Measurements from ENCODE around the gene FSTL5. TPM values are rescaled to one million over a fixed set of nuclear protein-coding genes. Genes with fewer than 3 reads are reported as not detected.
A peak's percentile ranks its signal among the peaks of the same experiment; 100 is the strongest.
"Not testable (repeated sequence)": the region's sequence is repeated elsewhere in the genome, so short reads cannot be mapped to it uniquely, and the experiment has no call there.

FSTL5 gene
- not detected for total RNA-seq

DNA sequence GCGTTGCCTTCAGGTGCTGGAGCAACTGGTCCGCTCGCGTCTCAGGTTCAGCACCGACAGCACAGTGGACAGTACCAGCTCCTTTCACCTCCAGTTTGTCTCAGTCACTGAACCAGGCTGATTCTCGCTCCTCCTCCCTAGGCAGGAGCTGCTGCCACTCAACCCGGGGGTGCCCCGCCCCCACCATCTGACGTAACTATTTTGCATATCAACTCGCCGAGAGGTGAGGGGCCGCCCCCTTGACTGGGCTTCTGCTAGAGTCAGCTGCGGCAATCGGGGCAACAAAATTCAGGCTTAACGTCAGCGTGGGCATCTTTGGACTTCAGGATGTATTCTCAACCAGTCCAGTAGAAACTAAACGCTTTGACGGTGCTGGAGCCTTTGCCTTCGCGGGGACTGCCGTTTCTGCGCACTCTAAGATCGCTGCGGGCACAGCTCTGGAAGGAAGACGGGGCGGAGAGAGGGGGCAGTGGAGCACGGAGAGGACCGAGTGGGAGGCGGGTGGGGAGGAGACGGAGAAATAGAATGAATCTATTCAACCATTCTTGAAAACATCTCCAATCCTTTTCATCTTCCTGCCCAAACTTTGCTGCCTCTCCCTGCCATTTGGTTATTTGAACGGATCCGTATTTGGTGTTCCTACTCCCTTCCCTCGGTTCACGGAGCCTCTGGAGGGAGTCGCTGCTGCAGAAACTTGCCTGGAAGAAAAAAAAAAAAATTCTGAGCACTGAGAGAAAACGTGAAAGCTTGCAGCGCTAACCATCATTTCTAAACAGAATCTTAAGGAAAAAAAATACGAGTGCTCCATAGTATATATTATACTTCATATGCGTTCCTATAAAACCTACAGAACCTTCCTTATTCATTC is at the start of gene FSTL5:
Gene FSTL5 (minus strand): TSS at position 109 of the 868 bp plus-strand sequence. CDS start 52,604 bp downstream, outside the sequence.
- peaks cover 0 to 9% (median 0%) of the 10 kb centered on the region in 4 donors for H3K27me3 ChIP-seq
- peak within 1 kb of the TSS in 3 of 4 donors; percentile 10 to 54 (median 28) for H3K4me3 ChIP-seq
- intact Hi-C loops (cut with DNase I) = no loop called here
- DNase-seq = no peak
- no peak for TF ChIP-seq CTCF (IDR thresholded peaks at IDR 0.05)
- TF ChIP-seq POLR2A (IDR thresholded peaks at IDR 0.05) = no peak
- no peaks in the 10 kb centered on the region for H3K9me3 ChIP-seq
- H3K4me1 ChIP-seq = peaks cover 0 to 12% (median 0%) of the 10 kb centered on the region in 3 donors
- WGBS, 2 donors = 2 to 9% methylated on average over 26 to 28 of the region's 39 CpGs
- H3K36me3 ChIP-seq = no peaks in the 10 kb centered on the region
- H3K27ac ChIP-seq = no peak within 1 kb of the TSS

DNA sequence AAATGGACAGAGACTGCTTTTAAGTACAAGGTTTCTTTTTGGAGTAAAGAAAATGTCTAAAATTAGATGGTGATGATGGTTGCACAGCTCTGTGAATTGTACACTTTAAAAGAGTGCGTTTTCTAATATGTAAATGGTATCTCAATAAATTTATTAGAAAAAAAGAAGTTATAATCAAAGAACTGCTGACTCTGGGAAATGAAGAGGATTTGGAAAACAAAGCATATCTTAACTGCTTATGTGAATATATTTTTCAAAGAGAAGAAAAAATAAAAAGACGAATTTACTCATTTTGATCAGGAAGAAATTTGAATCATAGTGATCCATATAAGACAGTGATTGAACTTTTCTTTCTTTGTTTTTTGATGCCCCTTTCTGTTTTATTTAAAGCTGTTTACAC is 45.9 kb upstream of the FSTL5 start:
- Histone ChIP-seq H3K36me3 (no peaks in the 10 kb centered on the region), H3K9me3 (no peaks in the 10 kb centered on the region), H3K27me3 (no peaks in the 10 kb centered on the region), H3K27ac (no peak overlapping the region), H3K4me1 (no peaks in the 10 kb centered on the region), H3K4me3 (no peak overlapping the region)
- no peak for DNase-seq
- WGBS, 2 donors = 54 to 55% methylated on average over 2 of the region's 2 CpGs
- intact Hi-C loops (cut with DNase I) = no loop called here
- TF ChIP-seq POLR2A (IDR thresholded peaks at IDR 0.05) = no peak
- no peak for TF ChIP-seq CTCF (IDR thresholded peaks at IDR 0.05)

DNA sequence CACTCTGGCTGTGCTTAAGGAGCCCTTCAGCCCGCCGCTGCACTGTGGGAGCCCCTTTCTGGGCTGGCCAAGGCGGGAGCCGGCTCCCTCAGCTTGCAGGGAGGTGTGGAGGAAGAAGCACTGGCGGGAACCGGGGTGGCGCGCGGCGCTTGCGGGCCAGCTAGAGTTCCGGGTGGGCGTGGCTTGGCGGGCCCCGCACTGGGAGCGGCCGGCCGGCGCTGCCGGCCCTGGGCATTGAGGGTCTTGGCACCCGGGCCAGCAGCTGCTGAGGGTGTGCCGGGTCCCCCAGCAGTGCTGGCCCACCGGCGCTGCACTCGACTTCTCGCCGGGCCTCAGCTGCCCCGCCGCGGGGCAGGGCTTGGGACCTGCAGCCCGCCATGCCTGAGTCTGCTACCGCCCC is 39.7 kb upstream of the FSTL5 start:
- H3K36me3 ChIP-seq; H3K9me3 ChIP-seq; H3K4me1 ChIP-seq; H3K4me3 ChIP-seq; intact Hi-C loops (cut with DNase I); DNase-seq; H3K27ac ChIP-seq; H3K27me3 ChIP-seq: not testable (repeated sequence)
- WGBS, 2 donors = 99 to 100% methylated on average over 2 to 11 of the region's 32 CpGs

DNA sequence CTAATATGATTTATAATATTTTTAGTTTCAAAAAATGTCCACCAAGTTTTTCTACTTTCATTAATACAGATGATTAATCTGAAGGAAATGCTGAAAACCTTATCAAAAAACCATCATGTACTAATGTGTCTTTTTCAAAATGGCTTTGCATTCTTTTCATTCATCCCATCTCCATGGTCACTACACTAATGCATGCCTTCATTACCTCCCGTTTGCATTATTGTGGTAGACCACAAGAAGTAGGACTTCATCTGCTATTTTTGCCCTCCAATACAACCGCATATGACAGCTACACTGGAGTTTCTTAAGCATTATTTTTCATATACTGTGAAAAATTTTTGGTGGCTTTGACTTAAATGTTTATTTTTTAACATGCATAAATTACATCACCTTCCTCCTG is 37.9 kb upstream of the FSTL5 start:
- Histone ChIP-seq H3K27ac (no peak overlapping the region), H3K4me3 (no peak overlapping the region), H3K9me3 (peaks cover 0 to 9% (median 0%) of the 10 kb centered on the region in 3 donors), H3K27me3 (no peaks in the 10 kb centered on the region), H3K36me3 (no peaks in the 10 kb centered on the region), H3K4me1 (no peaks in the 10 kb centered on the region)
- intact Hi-C loops (cut with DNase I) = no loop called here
- TF ChIP-seq POLR2A (IDR thresholded peaks at IDR 0.05) (no peak), CTCF (IDR thresholded peaks at IDR 0.05) (no peak)
- no peak for DNase-seq
- WGBS, 2 donors = 73 to 74% methylated on average over 2 of the region's 2 CpGs

- WGBS, 2 donors = 40 to 80% methylated on average over 2 to 3 of the region's 3 CpGs
- no peak for DNase-seq
- H3K9me3 ChIP-seq = no peaks in the 10 kb centered on the region
- TF ChIP-seq POLR2A (IDR thresholded peaks at IDR 0.05) (no peak), CTCF (IDR thresholded peaks at IDR 0.05) (no peak)
- H3K4me1 ChIP-seq = no peaks in the 10 kb centered on the region
- H3K4me3 ChIP-seq = no peak overlapping the region
- H3K27ac ChIP-seq = no peak overlapping the region
- H3K36me3 ChIP-seq = no peaks in the 10 kb centered on the region
- intact Hi-C loops (cut with DNase I) = no loop called here
- no peaks in the 10 kb centered on the region for H3K27me3 ChIP-seq
Observed at GRCh38 chr4:162170509-162170908, 6.7 kb upstream of the FSTL5 start.

All from esophagus squamous epithelium (tissue), 5 donors.